ENCODE data around the gene BLOC1S6.
"Not testable (repeated sequence)": the region's sequence is repeated elsewhere in the genome, so short reads cannot be mapped to it uniquely, and the experiment has no call there.

The BLOC1S6 gene

GRCh38 chr15:45641999-45642932 lies 55.1 kb downstream of the BLOC1S6 start:
- no peak for DNase-seq

- DNase-seq: no peak
These were observed 57.3 kb downstream of the BLOC1S6 start for GRCh38 chr15:45644437-45644836.

GRCh38 chr15:45645026-45645980 lies 58.1 kb downstream of the BLOC1S6 start:
- no peak for DNase-seq

GRCh38 chr15:45646220-45646619 lies 59.0 kb downstream of the BLOC1S6 start:
- DNase-seq: no peak

GRCh38 chr15:45647828-45648227 lies 60.6 kb downstream of the BLOC1S6 start:
- no peak for DNase-seq

- DNase-seq: no peak
These were observed 61.5 kb downstream of the BLOC1S6 start for GRCh38 chr15:45648521-45649200.

GRCh38 chr15:45650007-45650406 lies 62.8 kb downstream of the BLOC1S6 start:
- not testable (repeated sequence) for DNase-seq

GRCh38 chr15:45650889-45651525 lies 63.8 kb downstream of the BLOC1S6 start:
- DNase-seq: no peak

- no peak for DNase-seq
These were observed 66.7 kb downstream of the BLOC1S6 start for GRCh38 chr15:45653702-45654424.

- no peak for DNase-seq
These were observed 67.6 kb downstream of the BLOC1S6 start for GRCh38 chr15:45654749-45655148.

- DNase-seq: no peak
These were observed 70.1 kb downstream of the BLOC1S6 start for GRCh38 chr15:45657254-45657653.

- no peak for DNase-seq
These were observed 70.8 kb downstream of the BLOC1S6 start for GRCh38 chr15:45657764-45658545.

Measured in midbrain (tissue), 1 donor.